Stimulated activated naive CD8-positive, alpha-beta T cell treated with anti-CD3 and anti-CD28 coated beads, Interleukin-15, Interleukin-2, amounts not matched to agents 100 ng/mL and 50 ng/mL, for 24 hours (primary cell): ENCODE data around the gene AMOTL1.
"Not testable (repeated sequence)": the region's sequence is repeated elsewhere in the genome, so short reads cannot be mapped to it uniquely, and the experiment has no call there.

Experiments
- H3K27ac Mint-ChIP-seq: one replicate; pipeline ENCODE4 v1.8.0; 2021; ENCODE audit warnings: mild to moderate bottlenecking, mixed read lengths
- H3K27me3 Mint-ChIP-seq: one replicate; pipeline ENCODE4 v1.8.0; 2021; ENCODE audit warnings: mixed read lengths
- H3K36me3 Mint-ChIP-seq: one replicate; pipeline ENCODE4 v1.8.0; 2021; ENCODE audit warnings: low read depth, mixed read lengths
- H3K4me1 Mint-ChIP-seq: one replicate; pipeline ENCODE4 v1.8.0; 2021; ENCODE audit warnings: low read depth, mixed read lengths
- H3K4me3 Mint-ChIP-seq: one replicate; pipeline ENCODE4 v1.8.0; 2021; ENCODE audit warnings: mild to moderate bottlenecking, mixed read lengths
- H3K9me3 Mint-ChIP-seq: one replicate; pipeline ENCODE4 v1.8.0; 2021; ENCODE audit warnings: mixed read lengths

The AMOTL1 gene

GRCh38 chr11:94803491-94803890 lies 35.3 kb downstream of the AMOTL1 start:
- H3K27ac Mint-ChIP-seq: no peak overlapping the region

GRCh38 chr11:94804874-94805273 lies 36.7 kb downstream of the AMOTL1 start:
- Mint-ChIP-seq H3K36me3 (no peaks in the 10 kb centered on the region), H3K9me3 (no peaks in the 10 kb centered on the region), H3K27me3 (no peaks in the 10 kb centered on the region), H3K4me3 (no peak overlapping the region), H3K4me1 (no peaks in the 10 kb centered on the region), H3K27ac (no peak overlapping the region)

More at GRCh38 chr11:94803491-94803890, 35.3 kb downstream of the AMOTL1 start:
- Mint-ChIP-seq H3K9me3 (no peaks in the 10 kb centered on the region), H3K4me3 (no peak overlapping the region), H3K4me1 (no peaks in the 10 kb centered on the region), H3K27me3 (no peaks in the 10 kb centered on the region), H3K36me3 (no peaks in the 10 kb centered on the region)

- Mint-ChIP-seq H3K4me3 (no peak overlapping the region), H3K27ac (no peak overlapping the region), H3K9me3 (no peaks in the 10 kb centered on the region), H3K27me3 (no peaks in the 10 kb centered on the region), H3K4me1 (no peaks in the 10 kb centered on the region), H3K36me3 (no peaks in the 10 kb centered on the region)
These were observed 37.9 kb downstream of the AMOTL1 start for GRCh38 chr11:94806014-94806413.

- no peaks in the 10 kb centered on the region for H3K27me3 Mint-ChIP-seq
- no peak overlapping the region for H3K27ac Mint-ChIP-seq
- H3K9me3 Mint-ChIP-seq: no peaks in the 10 kb centered on the region
- no peak overlapping the region for H3K4me3 Mint-ChIP-seq
- H3K36me3 Mint-ChIP-seq: no peaks in the 10 kb centered on the region
- no peaks in the 10 kb centered on the region for H3K4me1 Mint-ChIP-seq
These were observed 38.3 kb downstream of the AMOTL1 start for GRCh38 chr11:94806419-94806818.

- Mint-ChIP-seq H3K4me3 (no peak overlapping the region), H3K27ac (no peak overlapping the region), H3K4me1 (no peaks in the 10 kb centered on the region), H3K36me3 (no peaks in the 10 kb centered on the region), H3K27me3 (no peaks in the 10 kb centered on the region), H3K9me3 (no peaks in the 10 kb centered on the region)
These were observed 41.1 kb downstream of the AMOTL1 start for GRCh38 chr11:94809251-94809650.

GRCh38 chr11:94812724-94813720 lies 44.9 kb downstream of the AMOTL1 start:
- H3K4me3 Mint-ChIP-seq, H3K27me3 Mint-ChIP-seq, H3K4me1 Mint-ChIP-seq, H3K9me3 Mint-ChIP-seq, H3K36me3 Mint-ChIP-seq, H3K27ac Mint-ChIP-seq: not testable (repeated sequence)

GRCh38 chr11:94814272-94814976 lies 46.3 kb downstream of the AMOTL1 start:
- H3K36me3 Mint-ChIP-seq: no peaks in the 10 kb centered on the region
- H3K27me3 Mint-ChIP-seq: no peaks in the 10 kb centered on the region
- H3K4me1 Mint-ChIP-seq: no peaks in the 10 kb centered on the region
- no peak overlapping the region for H3K27ac Mint-ChIP-seq
- H3K4me3 Mint-ChIP-seq: no peak overlapping the region
- H3K9me3 Mint-ChIP-seq: no peaks in the 10 kb centered on the region

- Mint-ChIP-seq H3K4me3 (no peak overlapping the region), H3K27me3 (no peaks in the 10 kb centered on the region), H3K4me1 (no peaks in the 10 kb centered on the region), H3K27ac (no peak overlapping the region), H3K9me3 (no peaks in the 10 kb centered on the region), H3K36me3 (no peaks in the 10 kb centered on the region)
These were observed 47.7 kb downstream of the AMOTL1 start for GRCh38 chr11:94815705-94816344.

- Mint-ChIP-seq H3K27me3 (no peaks in the 10 kb centered on the region), H3K4me1 (no peaks in the 10 kb centered on the region), H3K36me3 (no peaks in the 10 kb centered on the region), H3K27ac (no peak overlapping the region), H3K4me3 (no peak overlapping the region), H3K9me3 (no peaks in the 10 kb centered on the region)
These were observed 52.3 kb downstream of the AMOTL1 start for GRCh38 chr11:94820480-94820879.

GRCh38 chr11:94821439-94821838 lies 53.3 kb downstream of the AMOTL1 start:
- H3K4me1 Mint-ChIP-seq: no peaks in the 10 kb centered on the region
- no peak overlapping the region for H3K27ac Mint-ChIP-seq
- no peak overlapping the region for H3K4me3 Mint-ChIP-seq
- no peaks in the 10 kb centered on the region for H3K27me3 Mint-ChIP-seq
- no peaks in the 10 kb centered on the region for H3K9me3 Mint-ChIP-seq
- H3K36me3 Mint-ChIP-seq: no peaks in the 10 kb centered on the region

- H3K36me3 Mint-ChIP-seq: no peaks in the 10 kb centered on the region
These were observed 53.9 kb downstream of the AMOTL1 start for GRCh38 chr11:94822080-94822479.

GRCh38 chr11:94823102-94823732 lies 55.1 kb downstream of the AMOTL1 start:
- no peak overlapping the region for H3K27ac Mint-ChIP-seq
- no peaks in the 10 kb centered on the region for H3K36me3 Mint-ChIP-seq
- H3K4me1 Mint-ChIP-seq: no peaks in the 10 kb centered on the region
- H3K27me3 Mint-ChIP-seq: no peaks in the 10 kb centered on the region
- H3K9me3 Mint-ChIP-seq: no peaks in the 10 kb centered on the region
- no peak overlapping the region for H3K4me3 Mint-ChIP-seq

More at GRCh38 chr11:94822080-94822479, 53.9 kb downstream of the AMOTL1 start:
- H3K9me3 Mint-ChIP-seq: no peaks in the 10 kb centered on the region
- no peak overlapping the region for H3K27ac Mint-ChIP-seq
- H3K27me3 Mint-ChIP-seq: no peaks in the 10 kb centered on the region
- H3K4me1 Mint-ChIP-seq: no peaks in the 10 kb centered on the region
- no peak overlapping the region for H3K4me3 Mint-ChIP-seq

- H3K4me1 Mint-ChIP-seq: no peaks in the 10 kb centered on the region
- H3K27me3 Mint-ChIP-seq: no peaks in the 10 kb centered on the region
- no peak overlapping the region for H3K27ac Mint-ChIP-seq
- no peaks in the 10 kb centered on the region for H3K9me3 Mint-ChIP-seq
- H3K4me3 Mint-ChIP-seq: no peak overlapping the region
- H3K36me3 Mint-ChIP-seq: no peaks in the 10 kb centered on the region
These were observed 56.9 kb downstream of the AMOTL1 start for GRCh38 chr11:94825031-94825430.

GRCh38 chr11:94825481-94825880 lies 57.3 kb downstream of the AMOTL1 start:
- Mint-ChIP-seq H3K27me3 (no peaks in the 10 kb centered on the region), H3K4me3 (no peak overlapping the region), H3K9me3 (no peaks in the 10 kb centered on the region), H3K4me1 (no peaks in the 10 kb centered on the region), H3K27ac (no peak overlapping the region), H3K36me3 (no peaks in the 10 kb centered on the region)
